ENCODE data around the gene EPB41L2. TPM values are rescaled to one million over a fixed set of nuclear protein-coding genes. Genes with fewer than 3 reads are reported as not detected.

EPB41L2 gene
- total RNA-seq, 4 donors from 2014 or later = 57.2 to 116 (median 85.2) TPM

DNA sequence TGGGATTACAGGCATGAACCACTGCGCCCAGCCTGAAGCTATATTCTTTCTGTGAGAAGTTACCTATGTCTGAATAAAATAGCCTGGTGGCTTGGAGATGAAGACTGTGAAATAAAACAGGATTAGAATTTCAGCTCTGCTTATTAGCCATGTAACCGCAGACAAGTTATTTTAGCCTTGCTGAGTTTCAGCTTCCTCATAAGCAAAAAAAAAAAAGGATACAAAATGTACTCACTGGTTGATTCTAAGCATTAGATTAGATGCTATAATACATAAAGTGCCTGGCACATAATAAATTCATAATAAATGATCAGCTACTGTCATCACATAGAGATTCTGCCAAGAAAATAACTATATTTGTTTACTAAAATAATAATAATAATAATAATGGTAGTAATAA is 98.8 kb downstream of the EPB41L2 start:
- Histone ChIP-seq H3K27ac (no peak overlapping the region), H3K36me3 (no peaks in the 10 kb centered on the region), H3K4me1 (peaks cover 2 to 65% (median 14%) of the 10 kb centered on the region in 3 donors), H3K9me3 (no peaks in the 10 kb centered on the region), H3K4me3 (no peak overlapping the region), H3K27me3 (no peaks in the 10 kb centered on the region)
- TF ChIP-seq, protein P1, sequence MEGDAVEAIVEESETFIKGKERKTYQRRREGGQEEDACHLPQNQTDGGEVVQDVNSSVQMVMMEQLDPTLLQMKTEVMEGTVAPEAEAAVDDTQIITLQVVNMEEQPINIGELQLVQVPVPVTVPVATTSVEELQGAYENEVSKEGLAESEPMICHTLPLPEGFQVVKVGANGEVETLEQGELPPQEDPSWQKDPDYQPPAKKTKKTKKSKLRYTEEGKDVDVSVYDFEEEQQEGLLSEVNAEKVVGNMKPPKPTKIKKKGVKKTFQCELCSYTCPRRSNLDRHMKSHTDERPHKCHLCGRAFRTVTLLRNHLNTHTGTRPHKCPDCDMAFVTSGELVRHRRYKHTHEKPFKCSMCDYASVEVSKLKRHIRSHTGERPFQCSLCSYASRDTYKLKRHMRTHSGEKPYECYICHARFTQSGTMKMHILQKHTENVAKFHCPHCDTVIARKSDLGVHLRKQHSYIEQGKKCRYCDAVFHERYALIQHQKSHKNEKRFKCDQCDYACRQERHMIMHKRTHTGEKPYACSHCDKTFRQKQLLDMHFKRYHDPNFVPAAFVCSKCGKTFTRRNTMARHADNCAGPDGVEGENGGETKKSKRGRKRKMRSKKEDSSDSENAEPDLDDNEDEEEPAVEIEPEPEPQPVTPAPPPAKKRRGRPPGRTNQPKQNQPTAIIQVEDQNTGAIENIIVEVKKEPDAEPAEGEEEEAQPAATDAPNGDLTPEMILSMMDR (IDR thresholded peaks at IDR 0.05) = no peak
- no peak for TF ChIP-seq POLR2AphosphoS5 (IDR thresholded peaks at IDR 0.05)
- 95 to 100% methylated on average over 2 of the region's 2 CpGs for WGBS, 2 donors (ENCODE audit: low coverage in 1 of 2)
- no peak for ATAC-seq

DNA sequence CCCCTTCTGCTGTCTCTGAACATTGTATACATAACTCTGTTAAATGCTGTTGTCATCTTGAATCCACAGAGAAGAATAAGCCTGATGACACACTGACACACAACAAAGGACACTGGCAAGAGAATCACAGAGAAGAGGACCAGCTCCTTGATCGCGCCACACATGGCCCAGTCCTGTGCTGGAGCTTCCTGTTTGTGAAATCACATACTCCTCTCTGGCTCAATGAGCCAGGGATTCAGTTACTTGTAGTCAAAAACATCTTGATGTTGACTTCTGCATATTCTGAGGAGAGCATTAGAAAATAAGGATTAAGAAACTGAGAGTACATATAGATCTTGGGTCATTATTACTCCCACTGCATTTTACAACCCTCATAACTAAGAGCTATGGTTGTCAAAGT is 100.1 kb downstream of the EPB41L2 start:
- Histone ChIP-seq H3K9me3 (no peaks in the 10 kb centered on the region), H3K27me3 (no peaks in the 10 kb centered on the region), H3K36me3 (no peaks in the 10 kb centered on the region), H3K27ac (no peak overlapping the region), H3K4me1 (peaks cover 2 to 58% (median 14%) of the 10 kb centered on the region in 3 donors), H3K4me3 (no peak overlapping the region)
- 51 to 58% methylated on average over 2 of the region's 2 CpGs for WGBS, 2 donors (ENCODE audit: low coverage in 1 of 2)
- peak; percentile 34 for ATAC-seq
- TF ChIP-seq, protein P1 (IDR thresholded peaks at IDR 0.05) = no peak

DNA sequence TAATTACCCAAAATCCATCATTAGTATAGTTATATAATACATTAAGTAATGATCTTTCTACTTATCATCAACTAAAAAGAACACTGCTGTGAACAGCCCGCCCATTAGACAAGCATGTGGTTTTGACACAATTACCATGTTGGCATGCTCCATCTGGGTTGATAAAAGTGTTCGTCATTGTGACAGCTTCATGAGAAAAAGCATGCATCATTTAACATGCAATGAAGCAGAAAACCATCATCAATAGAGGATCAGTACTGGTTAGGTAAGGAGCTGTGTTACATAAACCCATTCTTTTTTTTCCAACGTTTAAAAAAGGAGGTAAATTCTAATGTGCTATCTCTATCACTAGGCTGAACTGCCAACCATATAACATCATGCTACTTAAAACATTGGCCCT is 101.9 kb downstream of the EPB41L2 start:
- ATAC-seq = no peak
- H3K36me3 ChIP-seq = no peaks in the 10 kb centered on the region
- no peaks in the 10 kb centered on the region for H3K27me3 ChIP-seq
- H3K9me3 ChIP-seq = no peaks in the 10 kb centered on the region
- H3K27ac ChIP-seq = no peak overlapping the region
- H3K4me3 ChIP-seq = no peak overlapping the region
- peaks cover 0 to 40% (median 4%) of the 10 kb centered on the region in 3 donors for H3K4me1 ChIP-seq
- TF ChIP-seq POLR2AphosphoS5 (IDR thresholded peaks at IDR 0.05) = no peak
- TF ChIP-seq, protein P1 (IDR thresholded peaks at IDR 0.05) = no peak
- 84 to 94% methylated on average over 3 of the region's 3 CpGs for WGBS, 2 donors (ENCODE audit: low coverage in 1 of 2)

DNA sequence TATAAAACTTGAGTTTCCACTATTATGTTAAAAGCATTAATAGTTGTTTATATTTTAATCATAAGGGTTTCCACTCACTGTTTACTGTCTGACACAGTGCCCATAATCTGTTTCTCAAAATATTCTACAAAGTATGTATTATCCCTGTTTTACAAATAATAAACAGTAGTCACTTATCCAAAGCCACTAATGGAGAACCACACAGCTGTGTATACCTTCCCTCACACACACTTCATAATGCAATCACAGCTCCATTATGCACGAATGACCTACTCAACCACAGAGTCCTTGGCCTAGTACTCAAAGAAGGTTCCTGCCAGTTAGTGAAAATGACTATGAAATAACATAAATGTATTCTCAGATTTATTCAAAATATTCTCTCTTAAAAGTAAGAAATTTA is 103.1 kb downstream of the EPB41L2 start:
- ATAC-seq = no peak
- Histone ChIP-seq H3K27me3 (no peaks in the 10 kb centered on the region), H3K27ac (no peak overlapping the region), H3K4me3 (no peak overlapping the region), H3K4me1 (peaks cover 0 to 30% (median 4%) of the 10 kb centered on the region in 3 donors), H3K36me3 (peaks cover 0 to 1% of the 10 kb centered on the region in 2 donors), H3K9me3 (no peaks in the 10 kb centered on the region)
- TF ChIP-seq POLR2A (IDR thresholded peaks at IDR 0.05) = no peak
- TF ChIP-seq POLR2AphosphoS5 (IDR thresholded peaks at IDR 0.05) = no peak
- no peak for TF ChIP-seq EP300 (IDR thresholded peaks at IDR 0.05)
- TF ChIP-seq, protein P1 (IDR thresholded peaks at IDR 0.05) = no peak
- 47 to 50% methylated on average over 1 of the region's 1 CpG for WGBS, 2 donors (ENCODE audit: low coverage in 1 of 2)

DNA sequence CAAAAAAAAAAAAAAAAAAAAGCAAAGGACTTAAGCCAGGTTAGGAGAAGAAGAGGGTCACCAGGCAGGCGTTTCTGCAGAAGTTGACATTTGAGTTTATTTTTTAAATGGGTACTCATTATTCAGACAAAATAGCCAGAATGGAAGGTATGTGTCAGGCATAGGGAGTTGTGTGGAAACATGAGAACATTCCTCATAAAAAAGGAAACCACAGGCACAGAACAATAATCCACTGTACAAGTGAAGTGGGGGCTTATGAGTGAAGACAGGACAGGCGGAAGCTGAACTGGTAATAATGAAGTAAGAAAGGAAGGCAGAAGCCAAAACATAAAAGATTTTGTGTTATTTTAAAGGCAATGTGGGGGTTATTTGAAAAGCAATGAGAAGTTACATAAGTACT is 104.6 kb downstream of the EPB41L2 start:
- H3K36me3 ChIP-seq = peaks cover 0 to 13% of the 10 kb centered on the region in 2 donors
- H3K27me3 ChIP-seq = no peaks in the 10 kb centered on the region
- TF ChIP-seq POLR2A (IDR thresholded peaks at IDR 0.05) (no peak), POLR2AphosphoS5 (IDR thresholded peaks at IDR 0.05) (no peak), EP300 (IDR thresholded peaks at IDR 0.05) (no peak)
- TF ChIP-seq, protein P1 (IDR thresholded peaks at IDR 0.05) = no peak
- 70 to 84% methylated on average over 2 of the region's 2 CpGs for WGBS, 2 donors (ENCODE audit: low coverage in 1 of 2)
- H3K27ac ChIP-seq = no peak overlapping the region
- no peak overlapping the region for H3K4me3 ChIP-seq
- no peak for ATAC-seq
- H3K4me1 ChIP-seq = peaks cover 0 to 15% (median 4%) of the 10 kb centered on the region in 3 donors
- H3K9me3 ChIP-seq = no peaks in the 10 kb centered on the region
